Mesendoderm (in vitro differentiated cells): ENCODE measurements around the gene TEX52. TPM values are rescaled to one million over a fixed set of nuclear protein-coding genes. Genes with fewer than 3 reads are reported as not detected.

Experiments
- DNase-seq: peaks from one replicate; pipeline ENCODE4 v3.0.0; 2013
- H2AK5ac ChIP-seq: 2 replicates; pipeline ENCODE4 v1.6.1; 2013; ENCODE audit warnings: low read length, inconsistent platforms
- H2BK120ac ChIP-seq: 2 replicates; pipeline ENCODE4 v1.6.1; 2013; ENCODE audit warnings: low read depth, mild to moderate bottlenecking, low read length, moderate library complexity, mixed read lengths
- H2BK15ac ChIP-seq: replicated peaks from 2 replicates; pipeline ENCODE4 v1.6.1; 2013; ENCODE audit warnings: low read depth, mild to moderate bottlenecking, moderate library complexity
- H2BK5ac ChIP-seq: 2 replicates; pipeline ENCODE4 v1.6.1; 2013; ENCODE audit warnings: low read length, inconsistent platforms
- H3K18ac ChIP-seq: 2 replicates; pipeline ENCODE4 v1.6.1; 2013; ENCODE audit warnings: mild to moderate bottlenecking, low read length, mixed read lengths
- H3K23ac ChIP-seq: one replicate; pipeline ENCODE4 v1.6.1; 2013; ENCODE audit warnings: low read length
- H3K27ac ChIP-seq: 2 replicates; pipeline ENCODE4 v1.5.1; 2013; ENCODE audit warnings: low read depth, mild to moderate bottlenecking, inconsistent platforms, low read length, moderate library complexity
- H3K27me3 ChIP-seq: 2 replicates; pipeline ENCODE4 v1.6.1; 2013; ENCODE audit warnings: low read length, control low read depth, mild to moderate bottlenecking, inconsistent platforms; ENCODE audit not compliant: insufficient read depth, poor library complexity
- H3K36me3 ChIP-seq: 2 replicates; pipeline ENCODE4 v1.6.1; 2013; ENCODE audit warnings: low read length, inconsistent platforms; ENCODE audit not compliant: control insufficient read depth, insufficient read depth
- H3K4ac ChIP-seq: one replicate; pipeline ENCODE4 v1.6.1; 2013; ENCODE audit warnings: low read depth, mild to moderate bottlenecking, low read length, moderate library complexity
- H3K4me1 ChIP-seq: 2 replicates; pipeline ENCODE4 v1.6.1; 2013; ENCODE audit warnings: low read depth, low read length, inconsistent platforms; ENCODE audit not compliant: control insufficient read depth
- H3K4me2 ChIP-seq: 2 replicates; pipeline ENCODE4 v1.6.1; 2013; ENCODE audit warnings: low read length
- H3K4me3 ChIP-seq: 2 replicates; pipeline ENCODE4 v1.5.1; 2013; ENCODE audit warnings: mild to moderate bottlenecking, low read length
- H3K56ac ChIP-seq: one replicate; pipeline ENCODE4 v1.6.1; 2013; ENCODE audit warnings: low read length
- H3K79me1 ChIP-seq: 2 replicates; pipeline ENCODE4 v1.6.1; 2013; ENCODE audit warnings: low read length, inconsistent platforms
- H3K79me2 ChIP-seq: 2 replicates; pipeline ENCODE4 v1.6.1; 2013; ENCODE audit warnings: mild to moderate bottlenecking, low read length; ENCODE audit not compliant: control insufficient read depth, insufficient read depth
- H3K9ac ChIP-seq: 2 replicates; pipeline ENCODE4 v1.6.1; 2013; ENCODE audit warnings: low read length, inconsistent platforms
- H4K5ac ChIP-seq: one replicate; pipeline ENCODE4 v1.6.1; 2013; ENCODE audit warnings: low read length
- H4K8ac ChIP-seq: one replicate; pipeline ENCODE4 v1.6.1; 2013; ENCODE audit warnings: low read depth, mild to moderate bottlenecking, control low read depth, low read length, moderate library complexity
- WGBS: extraction: QIAGEN DNeasy Blood & Tissue Kit; methylation state at CpG from one replicate; pipeline ENCODE4 v1.1.7; 2013; ENCODE audit warnings: low lambda C conversion rate, missing lambda C conversion rate; ENCODE audit not compliant: insufficient coverage; ENCODE audit errors: extremely low coverage; 5-methylcytosine and 5-hydroxymethylcytosine counted together
- polyA plus RNA-seq, 2 experiments: library from polyadenylated mRNA; stranded (reverse); fragments of 200-250 nt; gene quantifications; one replicate each; pipeline ENCODE4 v1.2.3, GENCODE V29; 2013

The TEX52 gene
- polyA plus RNA-seq (2013, experiment 1 of 2), result not detected
- polyA plus RNA-seq (2013, experiment 2 of 2), result not detected

- DNase-seq, result peak; percentile 89
- no peak within 1 kb of the TSS for H3K56ac ChIP-seq
- H3K9ac ChIP-seq, result no peak within 1 kb of the TSS
- no peak within 1 kb of the TSS for H4K8ac ChIP-seq
- no CpG with 5 or more reads among the region's 3 CpGs for WGBS
- no peaks in the 10 kb centered on the region for H3K4me1 ChIP-seq
- H3K4ac ChIP-seq, result no peak within 1 kb of the TSS
- no peak within 1 kb of the TSS for H2AK5ac ChIP-seq
- no peak within 1 kb of the TSS for H3K23ac ChIP-seq
- no peak within 1 kb of the TSS for H3K4me2 ChIP-seq
- H3K36me3 ChIP-seq, result peaks cover 10% of the 10 kb centered on the region
- no peaks in the 10 kb centered on the region for H3K79me1 ChIP-seq
- no peaks in the 10 kb centered on the region for H3K27me3 ChIP-seq
- H3K4me3 ChIP-seq, result no peak within 1 kb of the TSS
- no peak within 1 kb of the TSS for H2BK120ac ChIP-seq
- no peak within 1 kb of the TSS for H3K27ac ChIP-seq
- no peak within 1 kb of the TSS for H2BK5ac ChIP-seq
- no peaks in the 10 kb centered on the region for H3K79me2 ChIP-seq
- no peak within 1 kb of the TSS for H4K5ac ChIP-seq
- H2BK15ac ChIP-seq, result no peak within 1 kb of the TSS
- no peak within 1 kb of the TSS for H3K18ac ChIP-seq
Observed at GRCh38 chr12:2857021-2857431, at the start of gene TEX52. TSS of gene TEX52 (minus strand) at chr12:2857039. CDS start at chr12:2857026, 13 bp downstream.

GRCh38 chr12:2904260-2904659 is 47.4 kb upstream of the TEX52 start:
- no peak overlapping the region for H3K18ac ChIP-seq
- H3K4me3 ChIP-seq, result no peak overlapping the region
- no peak overlapping the region for H3K4me2 ChIP-seq
- H3K79me2 ChIP-seq, result no peaks in the 10 kb centered on the region
- H2AK5ac ChIP-seq, result no peak overlapping the region
- no peak overlapping the region for H2BK15ac ChIP-seq
- no peak overlapping the region for H2BK120ac ChIP-seq
- no peak overlapping the region for H3K4ac ChIP-seq
- H3K27ac ChIP-seq, result no peak overlapping the region
- WGBS, result no CpG with 5 or more reads among the region's 2 CpGs
- H3K4me1 ChIP-seq, result no peaks in the 10 kb centered on the region
- peaks cover 2% of the 10 kb centered on the region for H3K79me1 ChIP-seq
- no peak overlapping the region for H3K23ac ChIP-seq
- no peak overlapping the region for H3K56ac ChIP-seq
- H4K8ac ChIP-seq, result no peak overlapping the region
- no peaks in the 10 kb centered on the region for H3K36me3 ChIP-seq
- H4K5ac ChIP-seq, result no peak overlapping the region
- DNase-seq, result no peak
- no peak overlapping the region for H3K9ac ChIP-seq
- H2BK5ac ChIP-seq, result no peak overlapping the region
- no peaks in the 10 kb centered on the region for H3K27me3 ChIP-seq

GRCh38 chr12:2902272-2902880 is 45.5 kb upstream of the TEX52 start:
- H2BK15ac ChIP-seq, result no peak overlapping the region
- H3K4ac ChIP-seq, result no peak overlapping the region
- H2BK120ac ChIP-seq, result no peak overlapping the region
- no peak overlapping the region for H3K4me3 ChIP-seq
- no peak overlapping the region for H3K23ac ChIP-seq
- no peak overlapping the region for H3K9ac ChIP-seq
- H3K4me1 ChIP-seq, result no peaks in the 10 kb centered on the region
- no peak overlapping the region for H2BK5ac ChIP-seq
- no peaks in the 10 kb centered on the region for H3K36me3 ChIP-seq
- H3K18ac ChIP-seq, result no peak overlapping the region
- H3K56ac ChIP-seq, result no peak overlapping the region
- H3K4me2 ChIP-seq, result no peak overlapping the region
- no CpG with 5 or more reads among the region's 4 CpGs for WGBS
- H3K79me2 ChIP-seq, result no peaks in the 10 kb centered on the region
- no peak overlapping the region for H3K27ac ChIP-seq
- no peak overlapping the region for H4K8ac ChIP-seq
- H2AK5ac ChIP-seq, result no peak overlapping the region
- H3K27me3 ChIP-seq, result no peaks in the 10 kb centered on the region
- H4K5ac ChIP-seq, result no peak overlapping the region
- H3K79me1 ChIP-seq, result peaks cover 4% of the 10 kb centered on the region
- peak; percentile 75 for DNase-seq

GRCh38 chr12:2900642-2901041 is 43.8 kb upstream of the TEX52 start:
- Histone ChIP-seq H3K4me1 (no peaks in the 10 kb centered on the region), H4K8ac (no peak overlapping the region), H2BK120ac (no peak overlapping the region), H3K27ac (no peak overlapping the region), H2BK15ac (no peak overlapping the region), H3K9ac (no peak overlapping the region), H3K27me3 (no peaks in the 10 kb centered on the region), H3K23ac (no peak overlapping the region), H3K4ac (no peak overlapping the region), H3K79me1 (peaks cover 4% of the 10 kb centered on the region), H2AK5ac (no peak overlapping the region), H3K18ac (no peak overlapping the region), H3K36me3 (no peaks in the 10 kb centered on the region), H3K56ac (no peak overlapping the region), H3K4me3 (no peak overlapping the region), H3K4me2 (no peak overlapping the region), H3K79me2 (no peaks in the 10 kb centered on the region), H4K5ac (no peak overlapping the region), H2BK5ac (no peak overlapping the region)
- no CpG with 5 or more reads among the region's 8 CpGs for WGBS
- no peak for DNase-seq

- H3K18ac ChIP-seq, result no peak overlapping the region
- no peak overlapping the region for H2BK5ac ChIP-seq
- peaks cover 2% of the 10 kb centered on the region for H3K79me2 ChIP-seq
- no peak overlapping the region for H3K9ac ChIP-seq
- no peak overlapping the region for H3K4me3 ChIP-seq
- peaks cover 3% of the 10 kb centered on the region for H3K79me1 ChIP-seq
- no peak overlapping the region for H3K27ac ChIP-seq
- WGBS, result no CpG with 5 or more reads among the region's 5 CpGs
- no peak for DNase-seq
- no peaks in the 10 kb centered on the region for H3K27me3 ChIP-seq
- no peak overlapping the region for H2BK15ac ChIP-seq
- no peaks in the 10 kb centered on the region for H3K4me1 ChIP-seq
- H3K36me3 ChIP-seq, result no peaks in the 10 kb centered on the region
- no peak overlapping the region for H4K8ac ChIP-seq
- H2AK5ac ChIP-seq, result no peak overlapping the region
- H3K4me2 ChIP-seq, result no peak overlapping the region
- H3K23ac ChIP-seq, result no peak overlapping the region
- no peak overlapping the region for H3K4ac ChIP-seq
- no peak overlapping the region for H4K5ac ChIP-seq
- no peak overlapping the region for H3K56ac ChIP-seq
- H2BK120ac ChIP-seq, result no peak overlapping the region
Observed at GRCh38 chr12:2897418-2897817, 40.6 kb upstream of the TEX52 start.

- no peak overlapping the region for H4K8ac ChIP-seq
- H3K79me1 ChIP-seq, result peaks cover 3% of the 10 kb centered on the region
- H3K4me3 ChIP-seq, result no peak overlapping the region
- H3K79me2 ChIP-seq, result peaks cover 2% of the 10 kb centered on the region
- no peaks in the 10 kb centered on the region for H3K36me3 ChIP-seq
- H2BK5ac ChIP-seq, result no peak overlapping the region
- no peak overlapping the region for H3K56ac ChIP-seq
- no peak overlapping the region for H3K4me2 ChIP-seq
- no peak overlapping the region for H3K27ac ChIP-seq
- H3K18ac ChIP-seq, result no peak overlapping the region
- H4K5ac ChIP-seq, result no peak overlapping the region
- no peak for DNase-seq
- no peak overlapping the region for H2BK15ac ChIP-seq
- H3K23ac ChIP-seq, result no peak overlapping the region
- no CpG with 5 or more reads among the region's 2 CpGs for WGBS
- H3K4me1 ChIP-seq, result no peaks in the 10 kb centered on the region
- H2AK5ac ChIP-seq, result no peak overlapping the region
- H3K9ac ChIP-seq, result no peak overlapping the region
- no peaks in the 10 kb centered on the region for H3K27me3 ChIP-seq
- H3K4ac ChIP-seq, result no peak overlapping the region
- H2BK120ac ChIP-seq, result no peak overlapping the region
Observed at GRCh38 chr12:2895511-2895910, 38.7 kb upstream of the TEX52 start.
